Endothelial cell of umbilical vein (primary cell): ENCODE results near the gene RCAN1.

Experiments used
- CTCF ChIP-seq, 2 donors: IDR thresholded peaks; 1 replicate in 1 of 2; 2 replicates in 1 of 2; pipeline ENCODE4 v1.5.1; 2011; ENCODE audit warnings: low read length in 2 of 2, mild to moderate bottlenecking in 2 of 2, moderate library complexity in 2 of 2, control low read depth in 1 of 2, inconsistent platforms in 1 of 2, low read depth in 1 of 2; ENCODE audit not compliant: insufficient read depth in 1 of 2; ENCODE audit errors: extremely low read depth in 1 of 2
- FOS ChIP-seq: IDR thresholded peaks from 2 replicates; pipeline ENCODE4 v1.6.1; 2011; ENCODE audit warnings: mild to moderate bottlenecking, low read length, moderate library complexity, borderline replicate concordance; ENCODE audit not compliant: insufficient read depth
- GATA2 ChIP-seq: IDR thresholded peaks from 2 replicates; pipeline ENCODE4 v1.7.0; 2011; ENCODE audit warnings: low read depth, mild to moderate bottlenecking, moderate library complexity, mixed read lengths, low read length; ENCODE audit not compliant: insufficient read length, insufficient read depth
- JUN ChIP-seq: IDR thresholded peaks from 2 replicates; pipeline ENCODE4 v1.6.1; 2011; ENCODE audit warnings: borderline replicate concordance, low read depth; ENCODE audit not compliant: insufficient read length, insufficient read depth
- MAX ChIP-seq: IDR thresholded peaks from 2 replicates; pipeline ENCODE4 v1.6.1; 2011; ENCODE audit not compliant: insufficient read depth, insufficient read length
- POLR2A ChIP-seq: IDR thresholded peaks from 2 replicates; pipeline ENCODE4 v1.6.1; 2012; ENCODE audit warnings: low read depth, mild to moderate bottlenecking, control low read depth, low read length
- POLR2AphosphoS5 ChIP-seq: IDR thresholded peaks from 2 replicates; pipeline ENCODE4 v1.6.1; 2012; ENCODE audit warnings: low read depth, mild to moderate bottlenecking, control low read depth, low read length, moderate library complexity; ENCODE audit not compliant: insufficient read depth

- TF ChIP-seq POLR2A (no peak), POLR2AphosphoS5 (no peak), CTCF (IDR thresholded peaks at IDR 0.05; ENCODE audit: extremely low read depth in 1 of 2, insufficient read depth in 1 of 2, low read depth in 1 of 2, low read length in 2 of 2) (no peak), FOS (no peak), MAX (no peak), GATA2 (no peak), JUN (no peak)
Measured at GRCh38 chr21:34520281-34520680, 94.6 kb downstream of the RCAN1 start.
